Psoas muscle (tissue), 8 donors: Measurements from ENCODE around the gene SLC2A4. TPM values are rescaled to one million over a fixed set of nuclear protein-coding genes. Genes with fewer than 3 reads are reported as not detected.

ENCODE experiments used
- ATAC-seq, 4 donors: fragments of 200-7000 bp; cut with Tn5 transposase; one replicate each; pipeline ENCODE4 v1.9.1; 2020; ENCODE audit warnings: moderate library complexity in 3 of 4, mild to moderate bottlenecking in 2 of 4
- DNase-seq, 2 donors: peaks; one replicate each; pipeline ENCODE4 v3.0.0-alpha.2; 2020
- H3K27ac ChIP-seq: fragments of 200-600 bp; one replicate; pipeline ENCODE4 v1.8.0; 2022
- H3K27me3 ChIP-seq, 3 donors: fragments of 200-600 bp in 1 of 3; one replicate each; pipeline versions ENCODE4 v1.6.1 to v1.8.0; 2013 to 2022; ENCODE audit warnings: low read length in 2 of 3, mild to moderate bottlenecking in 2 of 3, moderate library complexity in 1 of 3; ENCODE audit not compliant: insufficient read depth in 3 of 3
- H3K36me3 ChIP-seq, 2 donors: fragments of 200-600 bp in 1 of 2; one replicate each; pipeline versions ENCODE4 v1.6.1 to v1.8.0; 2013 to 2022; ENCODE audit warnings: low read depth in 1 of 2, mild to moderate bottlenecking in 1 of 2, moderate library complexity in 1 of 2; ENCODE audit not compliant: insufficient read depth in 1 of 2
- H3K4me1 ChIP-seq: fragments of 200-600 bp; one replicate; pipeline ENCODE4 v1.8.0; 2022
- H3K4me3 ChIP-seq: fragments of 200-600 bp; one replicate; pipeline ENCODE4 v1.8.0; 2022; ENCODE audit warnings: mild to moderate bottlenecking
- H3K9me3 ChIP-seq: fragments of 200-600 bp; one replicate; pipeline ENCODE4 v1.8.0; 2022
- WGBS, 3 donors: extraction: QIAGEN DNeasy Blood & Tissue Kit; methylation state at CpG; one replicate each; pipeline versions ENCODE4 v1.1.6 to v1.1.7; 2013; 5-methylcytosine and 5-hydroxymethylcytosine counted together
- intact Hi-C, 2 donors: fragments of 100-400 bp; cut with DNase I; formaldehyde crosslinking; loops; one replicate each; pipeline versions ENCODE4 v1.11.0 to v1.14.2; 2022
- polyA plus RNA-seq, 3 donors: library from polyadenylated mRNA; stranded (reverse); fragments of 200-250 nt; gene quantifications; one replicate each; pipeline ENCODE4 v1.2.3, GENCODE V29; 2013
- total RNA-seq, 4 donors: library from RNA; stranded (reverse); fragmentation: NEBNext Ultra II Directional in 2 of 4; extraction: Animal tissue kit (Norgen Biotek cat#: 25700) in 2 of 4; gene quantifications; one replicate each; pipeline versions ENCODE4 v1.2.1 to v1.2.4, GENCODE V29; 2021 to 2023
- TF ChIP-seq, protein P1 (sequence below): fragments of 200-600 bp; IDR thresholded peaks from one replicate; pipeline ENCODE4 v1.8.0; 2022; ENCODE audit warnings: antibody characterized with exemption
- donor health status: healthy with polysubstance abuse.
- donor health status: DM: no; HTN: no; CAD: no; lungs with moderate emphysema.
- donor health status: Bipolar disorder and iron deficiency.
- donor health status: healthy.
- donor health status: DM: yes; HTN: yes; CAD: no.
- donor health status: DM: no; HTN: no; CAD: no.
- donor health status: DM: no; HTN: no; CAD: no.
- donor health status: DM: yes; HTN: yes; CAD: no.

SLC2A4 gene
- total and polyA plus RNA-seq, 7 donors = 19.4 to 257 (median 127) TPM

DNA sequence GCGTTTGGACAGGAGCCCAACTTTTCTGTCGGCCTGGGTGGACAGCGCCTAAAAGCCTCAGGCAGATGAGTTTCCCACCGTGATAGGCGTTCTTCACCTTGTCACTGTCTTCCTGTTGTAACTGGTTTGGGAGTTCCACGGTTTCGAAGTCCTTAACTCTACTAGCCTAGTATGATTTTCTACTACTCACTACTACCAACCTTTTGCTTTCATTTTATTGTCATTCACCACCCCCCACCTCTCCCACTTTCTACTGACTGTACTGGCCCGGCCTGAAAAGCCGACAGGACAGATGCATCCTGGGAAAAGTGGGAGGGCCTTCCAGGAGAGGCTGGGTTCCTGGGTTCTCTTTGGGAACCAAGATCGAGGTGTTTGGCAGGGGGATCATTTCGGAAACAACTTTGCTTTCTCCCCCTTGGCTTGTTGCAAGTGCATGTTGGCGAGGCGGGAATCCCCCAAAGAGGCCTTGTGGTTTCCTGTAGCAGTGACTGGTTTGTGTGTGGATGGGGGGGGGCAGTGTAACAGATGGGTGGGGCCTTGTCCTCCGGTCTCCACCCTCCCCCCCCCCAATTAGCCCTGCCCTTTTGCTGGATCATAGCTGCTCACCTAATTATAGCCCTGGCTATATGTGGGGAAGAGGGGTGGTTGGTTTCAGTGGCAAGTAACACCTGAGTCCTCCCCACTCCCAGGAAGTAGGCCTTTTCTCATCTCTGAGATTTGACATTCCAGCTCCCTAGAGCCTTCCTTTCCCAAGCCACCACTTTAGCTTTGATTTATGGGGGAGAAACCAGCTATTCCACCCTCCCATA lies 27.3 kb downstream of the SLC2A4 start:
- H3K27ac ChIP-seq = peak overlapping the region; percentile 98
- H3K4me3 ChIP-seq = peak overlapping the region; percentile 94
- H3K27me3 ChIP-seq = no peaks in the 10 kb centered on the region
- TF ChIP-seq, protein P1, sequence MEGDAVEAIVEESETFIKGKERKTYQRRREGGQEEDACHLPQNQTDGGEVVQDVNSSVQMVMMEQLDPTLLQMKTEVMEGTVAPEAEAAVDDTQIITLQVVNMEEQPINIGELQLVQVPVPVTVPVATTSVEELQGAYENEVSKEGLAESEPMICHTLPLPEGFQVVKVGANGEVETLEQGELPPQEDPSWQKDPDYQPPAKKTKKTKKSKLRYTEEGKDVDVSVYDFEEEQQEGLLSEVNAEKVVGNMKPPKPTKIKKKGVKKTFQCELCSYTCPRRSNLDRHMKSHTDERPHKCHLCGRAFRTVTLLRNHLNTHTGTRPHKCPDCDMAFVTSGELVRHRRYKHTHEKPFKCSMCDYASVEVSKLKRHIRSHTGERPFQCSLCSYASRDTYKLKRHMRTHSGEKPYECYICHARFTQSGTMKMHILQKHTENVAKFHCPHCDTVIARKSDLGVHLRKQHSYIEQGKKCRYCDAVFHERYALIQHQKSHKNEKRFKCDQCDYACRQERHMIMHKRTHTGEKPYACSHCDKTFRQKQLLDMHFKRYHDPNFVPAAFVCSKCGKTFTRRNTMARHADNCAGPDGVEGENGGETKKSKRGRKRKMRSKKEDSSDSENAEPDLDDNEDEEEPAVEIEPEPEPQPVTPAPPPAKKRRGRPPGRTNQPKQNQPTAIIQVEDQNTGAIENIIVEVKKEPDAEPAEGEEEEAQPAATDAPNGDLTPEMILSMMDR = no peak
- WGBS, 3 donors = 0 to 1% (median 1%) methylated on average over 14 of the region's 14 CpGs
- H3K36me3 ChIP-seq = peaks cover 8 to 45% of the 10 kb centered on the region in 2 donors
- ATAC-seq (peak; percentile 31 to 67 (median 55)), DNase-seq (peak; percentile 74 to 84)
- intact Hi-C loops = loop anchor here in 1 of 2 donors (5.0 kb wide), 1 partner anchor 42 kb away; no protein-coding TSS in a partner anchor
- no peaks in the 10 kb centered on the region for H3K9me3 ChIP-seq
- peaks cover 45% of the 10 kb centered on the region for H3K4me1 ChIP-seq

DNA sequence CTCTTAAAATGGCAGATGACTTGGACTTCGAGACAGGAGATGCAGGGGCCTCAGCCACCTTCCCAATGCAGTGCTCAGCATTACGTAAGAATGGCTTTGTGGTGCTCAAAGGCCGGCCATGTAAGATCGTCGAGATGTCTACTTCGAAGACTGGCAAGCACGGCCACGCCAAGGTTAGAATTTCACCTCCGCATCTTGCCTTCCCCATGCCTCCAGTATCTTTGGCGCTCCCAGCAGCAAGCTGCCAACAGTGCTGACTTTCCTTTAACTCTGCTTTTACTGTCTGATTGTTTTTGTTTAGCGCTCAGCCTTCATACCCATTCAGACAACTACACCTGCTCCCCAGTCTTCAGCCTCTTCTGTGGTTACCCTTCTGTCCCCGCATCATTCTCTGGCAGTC lies 28.1 kb downstream of the SLC2A4 start:
- intact Hi-C loops = loop anchor here in 1 of 2 donors (5.0 kb wide), 1 partner anchor 42 kb away; no protein-coding TSS in a partner anchor
- Histone ChIP-seq H3K27me3 (no peaks in the 10 kb centered on the region), H3K9me3 (no peaks in the 10 kb centered on the region), H3K4me3 (peak overlapping the region; percentile 94), H3K36me3 (peaks cover 8 to 50% of the 10 kb centered on the region in 2 donors), H3K27ac (peak overlapping the region; percentile 98), H3K4me1 (peaks cover 53% of the 10 kb centered on the region)
- DNase-seq (no peak), ATAC-seq (no peak)
- 64 to 80% (median 67%) methylated on average over 12 of the region's 12 CpGs for WGBS, 3 donors
- TF ChIP-seq, protein P1 = no peak

DNA sequence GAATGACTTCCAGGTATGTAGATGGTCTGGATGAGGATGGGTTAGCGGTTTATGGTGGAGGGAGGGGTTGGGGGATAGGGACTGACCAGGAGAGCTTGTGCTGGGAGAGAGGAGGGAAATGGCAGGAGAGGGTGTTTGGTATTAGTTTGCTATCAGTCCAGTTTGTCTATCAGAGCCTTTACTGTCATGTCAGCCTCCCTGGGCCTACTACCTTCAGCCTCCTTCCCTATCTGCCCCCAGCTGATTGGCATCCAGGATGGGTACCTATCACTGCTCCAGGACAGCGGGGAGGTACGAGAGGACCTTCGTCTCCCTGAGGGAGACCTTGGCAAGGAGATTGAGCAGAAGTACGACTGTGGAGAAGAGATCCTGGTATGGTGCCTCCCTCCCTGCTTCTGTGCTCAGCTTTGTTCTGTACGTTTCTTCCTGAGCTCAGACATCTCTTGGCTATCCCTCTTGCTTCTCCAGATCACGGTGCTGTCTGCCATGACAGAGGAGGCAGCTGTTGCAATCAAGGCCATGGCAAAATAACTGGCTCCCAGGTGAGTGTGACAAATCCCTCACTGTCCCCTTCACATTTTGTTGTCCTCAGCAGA lies 29.7 kb downstream of the SLC2A4 start:
- TF ChIP-seq, protein P1 = no peak
- H3K36me3 ChIP-seq = peaks cover 8 to 56% of the 10 kb centered on the region in 2 donors
- peaks cover 60% of the 10 kb centered on the region for H3K4me1 ChIP-seq
- H3K27ac ChIP-seq = peak overlapping the region; percentile 98
- no peaks in the 10 kb centered on the region for H3K9me3 ChIP-seq
- WGBS, 3 donors = 63 to 71% (median 65%) methylated on average over 7 of the region's 7 CpGs
- intact Hi-C loops = no loop called here
- DNase-seq (no peak), ATAC-seq (no peak)
- no peaks in the 10 kb centered on the region for H3K27me3 ChIP-seq
- H3K4me3 ChIP-seq = peak overlapping the region; percentile 94

DNA sequence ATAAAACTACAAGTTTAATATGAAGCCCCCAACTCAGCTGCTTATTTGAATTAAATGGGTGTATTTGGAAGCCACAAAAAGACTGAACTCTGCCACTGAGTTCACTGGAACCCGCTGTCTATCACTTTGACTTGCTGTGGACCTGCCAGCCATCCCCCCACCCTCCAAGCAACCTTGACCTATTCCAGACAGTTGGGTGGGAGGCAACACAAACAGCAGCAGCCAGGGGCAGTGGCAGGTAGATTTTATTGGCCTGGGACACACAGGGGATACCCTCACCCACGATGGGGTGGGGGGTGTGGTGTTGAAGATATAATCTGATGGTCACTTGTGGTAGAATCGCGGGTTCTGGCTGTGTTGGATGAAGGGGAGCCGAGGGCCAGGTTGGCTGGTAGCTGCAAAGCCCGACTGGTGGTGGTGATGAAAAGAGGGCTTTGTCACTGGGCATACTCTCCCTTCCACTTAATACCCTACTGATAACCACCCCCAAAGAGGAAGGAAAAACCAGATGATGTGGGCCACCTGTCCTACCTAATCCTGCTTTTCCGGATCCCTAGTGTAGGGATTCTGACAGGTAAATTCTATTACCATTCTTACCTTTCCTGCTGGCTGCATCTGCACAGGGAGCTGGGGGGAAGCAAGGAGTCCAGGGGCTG lies 31.0 kb downstream of the SLC2A4 start:
- Histone ChIP-seq H3K4me1 (peaks cover 60% of the 10 kb centered on the region), H3K27me3 (no peaks in the 10 kb centered on the region), H3K27ac (peak overlapping the region; percentile 98), H3K36me3 (peaks cover 8 to 69% of the 10 kb centered on the region in 2 donors), H3K4me3 (peak overlapping the region; percentile 98), H3K9me3 (no peaks in the 10 kb centered on the region)
- ATAC-seq (no peak), DNase-seq (no peak)
- intact Hi-C loops = no loop called here
- WGBS, 3 donors = 69 to 78% (median 75%) methylated on average over 7 of the region's 7 CpGs
- TF ChIP-seq, protein P1 = no peak
